GM12878 (cell line): Measurements from ENCODE around the gene NDC80. TPM values are rescaled to one million over a fixed set of nuclear protein-coding genes. Genes with fewer than 3 reads are reported as not detected.
A peak's percentile ranks its signal among the peaks of the same experiment; 100 is the strongest.

Experiments
- ATF2 ChIP-seq: IDR thresholded peaks from 2 replicates; pipeline ENCODE4 v1.6.1; 2012; ENCODE audit warnings: low read length, inconsistent platforms
- CBFB ChIP-seq: IDR thresholded peaks from 2 replicates; pipeline ENCODE4 v1.6.1; 2016; ENCODE audit warnings: antibody characterized with exemption, low read depth
- DPF2 ChIP-seq: fragments of 450-650 bp; IDR thresholded peaks from 2 replicates; pipeline ENCODE4 v1.6.1; 2017; ENCODE audit warnings: mild to moderate bottlenecking
- EED ChIP-seq: sonication (generic); IDR thresholded peaks from 2 replicates; pipeline ENCODE4 v1.6.1; 2016; ENCODE audit warnings: antibody characterized with exemption, low read depth
- JUND ChIP-seq: IDR thresholded peaks from 2 replicates; pipeline ENCODE4 v1.6.1; 2012; ENCODE audit warnings: low read depth, mild to moderate bottlenecking, low read length, improper control_type of control experiment, moderate library complexity
- MEF2A ChIP-seq: IDR thresholded peaks from 2 replicates; pipeline ENCODE4 v1.6.1; 2011; ENCODE audit warnings: low read depth, mild to moderate bottlenecking, low read length, moderate library complexity; ENCODE audit not compliant: insufficient read depth
- MEF2B ChIP-seq: fragments of 450-650 bp; IDR thresholded peaks from 2 replicates; pipeline ENCODE4 v1.6.1; 2018; ENCODE audit warnings: mild to moderate bottlenecking, moderate library complexity; ENCODE audit not compliant: partially characterized antibody, poor library complexity, severe bottlenecking
- MTA2 ChIP-seq: fragments of 450-650 bp; IDR thresholded peaks from 2 replicates; pipeline ENCODE4 v1.6.1; 2016; ENCODE audit warnings: low read depth, mild to moderate bottlenecking, moderate library complexity
- MXI1 ChIP-seq: fragments of 150-350 bp; IDR thresholded peaks from 2 replicates; pipeline ENCODE4 v1.6.1; 2011; ENCODE audit warnings: low read depth, mild to moderate bottlenecking, inconsistent platforms, low read length, improper control_type of control experiment
- NFIC ChIP-seq: IDR thresholded peaks from 2 replicates; pipeline ENCODE4 v1.6.1; 2012; ENCODE audit warnings: low read depth, mild to moderate bottlenecking, inconsistent platforms, low read length, moderate library complexity
- NR2F1 ChIP-seq: fragments of 450-650 bp; conservative IDR thresholded peaks from 2 replicates; pipeline ENCODE4 v1.6.1; 2017; ENCODE audit warnings: mild to moderate bottlenecking
- PAX5 ChIP-seq: IDR thresholded peaks from 2 replicates; pipeline ENCODE4 v1.6.1; 2011; ENCODE audit warnings: low read depth, low read length, borderline replicate concordance
- PKNOX1 ChIP-seq: fragments of 450-650 bp; IDR thresholded peaks from 2 replicates; pipeline ENCODE4 v1.6.1; 2016; ENCODE audit warnings: mild to moderate bottlenecking
- RELB ChIP-seq: fragments of 450-650 bp; IDR thresholded peaks from 2 replicates; pipeline ENCODE4 v1.6.1; 2017; ENCODE audit warnings: low read depth, mild to moderate bottlenecking, moderate library complexity
- RUNX3 ChIP-seq: IDR thresholded peaks from 2 replicates; pipeline ENCODE4 v1.6.1; 2012; ENCODE audit warnings: low read length, inconsistent platforms
- SPI1 ChIP-seq: IDR thresholded peaks from 2 replicates; pipeline ENCODE4 v1.6.1; 2011; ENCODE audit warnings: low read depth, mild to moderate bottlenecking, low read length, moderate library complexity, borderline replicate concordance; ENCODE audit not compliant: insufficient read depth
- SREBF2 ChIP-seq: IDR thresholded peaks from 2 replicates; pipeline ENCODE4 v1.6.1; 2012; ENCODE audit warnings: mild to moderate bottlenecking, low read length
- STAT1 ChIP-seq: fragments of 450-650 bp; conservative IDR thresholded peaks from 2 replicates; pipeline ENCODE4 v1.6.1; 2014; ENCODE audit warnings: antibody characterized with exemption, mild to moderate bottlenecking
- SUPT20H ChIP-seq: IDR thresholded peaks from 2 replicates; pipeline ENCODE4 v1.6.1; 2011; ENCODE audit warnings: low read depth, mild to moderate bottlenecking, low read length, moderate library complexity, borderline replicate concordance; ENCODE audit not compliant: control insufficient read depth
- TAF1 ChIP-seq: IDR thresholded peaks from 2 replicates; pipeline ENCODE4 v1.6.1; 2011; ENCODE audit warnings: mild to moderate bottlenecking, low read depth, low read length, borderline replicate concordance
- TCF12 ChIP-seq: IDR thresholded peaks from 2 replicates; pipeline ENCODE4 v1.6.1; 2011; ENCODE audit warnings: low read depth, mild to moderate bottlenecking, low read length
- YY1 ChIP-seq: IDR thresholded peaks from 2 replicates; pipeline ENCODE4 v1.6.1; 2011; ENCODE audit warnings: low read depth, mild to moderate bottlenecking, low read length
- ZNF217 ChIP-seq: fragments of 450-650 bp; IDR thresholded peaks from 2 replicates; pipeline ENCODE4 v1.6.1; 2017; ENCODE audit warnings: antibody characterized with exemption, mild to moderate bottlenecking
- ZNF24 ChIP-seq: fragments of 450-650 bp; IDR thresholded peaks from 2 replicates; pipeline ENCODE4 v1.6.1; 2017; ENCODE audit warnings: antibody characterized with exemption, mild to moderate bottlenecking
- polyA plus RNA-seq, 11 experiments: library from polyadenylated mRNA; depleted of rRNA in 4 of 11; unstranded in 6 of 11; stranded (reverse) in 5 of 11; fragments of >200 nt; fragmentation: Nextera tagmentation in 4 of 11; fragmentation: Illumina TruSeq in 1 of 11; extraction: Ambion mirVana in 4 of 11; extraction: Trizol in 1 of 11; gene quantifications; 1 replicate in 1 of 11; 2 replicates in 10 of 11; pipeline versions ENCODE4 v1.2.1 to v1.2.3, GENCODE V29; 2011 to 2016; ENCODE audit warnings: inconsistent platforms in 2 of 11, missing spikeins in 2 of 11, low read depth in 1 of 11
- total RNA-seq, 4 experiments: library from RNA; depleted of rRNA in 3 of 4; stranded (reverse); fragments of >200 nt in 3 of 4; fragmentation: Illumina TruSeq in 1 of 4; extraction: Trizol in 1 of 4; gene quantifications; 2 replicates each; pipeline versions ENCODE4 v1.2.1 to v1.2.3, GENCODE V29; 2013 to 2021
- TF ChIP-seq, protein P1 (sequence below): fragments of 450-650 bp; IDR thresholded peaks from 2 replicates; pipeline ENCODE4 v1.6.1; 2016; ENCODE audit warnings: mild to moderate bottlenecking, moderate library complexity, borderline replicate concordance

The NDC80 gene
- total and polyA plus RNA-seq, 10 of the 15 experiments (the other 5 are each of a cell fraction or from before 2014, with no cell fraction given) = 36.5 to 80.8 (median 54.7) TPM

DNA sequence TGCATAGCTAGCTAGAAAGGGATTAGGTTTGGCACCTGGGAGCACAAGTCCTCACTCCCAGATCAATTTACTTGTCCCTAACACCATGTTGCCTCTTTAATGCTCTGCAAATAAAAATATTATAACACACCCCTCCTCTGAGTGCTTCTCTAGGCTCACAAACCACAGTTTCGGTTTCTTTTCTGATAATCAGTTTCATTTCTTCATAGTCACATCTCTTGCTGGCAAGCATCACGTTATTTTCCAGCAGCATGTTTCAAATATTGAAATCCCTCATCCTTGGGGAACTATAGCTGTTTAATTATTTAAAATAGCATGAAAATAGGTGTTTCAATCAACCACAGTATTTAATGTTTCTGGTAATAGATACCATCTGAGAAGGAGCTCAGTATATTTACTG is 70.3 kb downstream of the NDC80 start (continued):
- no peak for TF ChIP-seq PKNOX1
- TF ChIP-seq SUPT20H = no peak
- TF ChIP-seq SPI1 = peak; percentile 66; the same call in 1 of the 2 replicates
- TF ChIP-seq DPF2 = peak; percentile 68
- TF ChIP-seq MXI1 = no peak
- peak; percentile 81 for TF ChIP-seq RELB
- TF ChIP-seq ZNF24 = peak; percentile 89
- TF ChIP-seq PAX5 = no peak
- peak; percentile 54; the same call in 1 of the 2 replicates for TF ChIP-seq ATF2
- no peak for TF ChIP-seq STAT1
- no peak for TF ChIP-seq JUND
- no peak for TF ChIP-seq SREBF2
- TF ChIP-seq, protein P1, sequence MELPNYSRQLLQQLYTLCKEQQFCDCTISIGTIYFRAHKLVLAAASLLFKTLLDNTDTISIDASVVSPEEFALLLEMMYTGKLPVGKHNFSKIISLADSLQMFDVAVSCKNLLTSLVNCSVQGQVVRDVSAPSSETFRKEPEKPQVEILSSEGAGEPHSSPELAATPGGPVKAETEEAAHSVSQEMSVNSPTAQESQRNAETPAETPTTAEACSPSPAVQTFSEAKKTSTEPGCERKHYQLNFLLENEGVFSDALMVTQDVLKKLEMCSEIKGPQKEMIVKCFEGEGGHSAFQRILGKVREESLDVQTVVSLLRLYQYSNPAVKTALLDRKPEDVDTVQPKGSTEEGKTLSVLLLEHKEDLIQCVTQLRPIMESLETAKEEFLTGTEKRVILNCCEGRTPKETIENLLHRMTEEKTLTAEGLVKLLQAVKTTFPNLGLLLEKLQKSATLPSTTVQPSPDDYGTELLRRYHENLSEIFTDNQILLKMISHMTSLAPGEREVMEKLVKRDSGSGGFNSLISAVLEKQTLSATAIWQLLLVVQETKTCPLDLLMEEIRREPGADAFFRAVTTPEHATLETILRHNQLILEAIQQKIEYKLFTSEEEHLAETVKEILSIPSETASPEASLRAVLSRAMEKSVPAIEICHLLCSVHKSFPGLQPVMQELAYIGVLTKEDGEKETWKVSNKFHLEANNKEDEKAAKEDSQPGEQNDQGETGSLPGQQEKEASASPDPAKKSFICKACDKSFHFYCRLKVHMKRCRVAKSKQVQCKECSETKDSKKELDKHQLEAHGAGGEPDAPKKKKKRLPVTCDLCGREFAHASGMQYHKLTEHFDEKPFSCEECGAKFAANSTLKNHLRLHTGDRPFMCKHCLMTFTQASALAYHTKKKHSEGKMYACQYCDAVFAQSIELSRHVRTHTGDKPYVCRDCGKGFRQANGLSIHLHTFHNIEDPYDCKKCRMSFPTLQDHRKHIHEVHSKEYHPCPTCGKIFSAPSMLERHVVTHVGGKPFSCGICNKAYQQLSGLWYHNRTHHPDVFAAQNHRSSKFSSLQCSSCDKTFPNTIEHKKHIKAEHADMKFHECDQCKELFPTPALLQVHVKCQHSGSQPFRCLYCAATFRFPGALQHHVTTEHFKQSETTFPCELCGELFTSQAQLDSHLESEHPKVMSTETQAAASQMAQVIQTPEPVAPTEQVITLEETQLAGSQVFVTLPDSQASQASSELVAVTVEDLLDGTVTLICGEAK = peak; percentile 48; the same call in 1 of the 2 replicates
- TF ChIP-seq EED = peak; percentile 35; the same call in 1 of the 2 replicates
- no peak for TF ChIP-seq NR2F1
- TF ChIP-seq MEF2B = peak; percentile 20
- peak; percentile 60 for TF ChIP-seq MTA2
- TF ChIP-seq ZNF217 = 0 out of 2 replicates have a peak, but pooled peaks have one; percentile 4
- TF ChIP-seq CBFB = peak; percentile 73
- peak; percentile 97 for TF ChIP-seq RUNX3
- 0 out of 2 replicates have a peak, but pooled peaks have one; percentile 40 for TF ChIP-seq MEF2A
- TF ChIP-seq NFIC = peak; percentile 82
- TF ChIP-seq YY1 = no peak
- TF ChIP-seq TCF12 = no peak
- TF ChIP-seq TAF1 = peak; percentile 60; the same call in 1 of the 2 replicates
